ENCODE results near the gene KRT25.

DNA sequence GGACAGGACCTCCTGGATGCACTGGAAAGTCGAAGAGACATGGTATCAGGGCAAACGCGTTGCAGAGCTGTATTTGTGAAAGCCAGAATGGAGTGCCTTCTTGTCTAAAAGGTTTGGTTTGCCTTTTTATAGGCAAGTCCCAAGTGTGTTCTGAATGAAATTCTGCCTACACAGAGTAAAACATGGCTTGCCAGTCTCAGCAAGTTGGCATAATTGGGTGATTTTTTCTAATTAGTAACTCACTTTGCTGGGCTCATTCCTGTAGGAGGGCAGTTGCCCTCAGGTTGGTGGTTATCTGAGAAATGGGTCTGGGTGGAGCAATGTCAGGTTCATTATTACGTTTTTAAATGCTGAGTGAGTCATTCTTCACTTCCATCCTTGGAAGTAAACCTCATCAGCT is at the start of gene KRT25:
- TF ChIP-seq, protein P1, sequence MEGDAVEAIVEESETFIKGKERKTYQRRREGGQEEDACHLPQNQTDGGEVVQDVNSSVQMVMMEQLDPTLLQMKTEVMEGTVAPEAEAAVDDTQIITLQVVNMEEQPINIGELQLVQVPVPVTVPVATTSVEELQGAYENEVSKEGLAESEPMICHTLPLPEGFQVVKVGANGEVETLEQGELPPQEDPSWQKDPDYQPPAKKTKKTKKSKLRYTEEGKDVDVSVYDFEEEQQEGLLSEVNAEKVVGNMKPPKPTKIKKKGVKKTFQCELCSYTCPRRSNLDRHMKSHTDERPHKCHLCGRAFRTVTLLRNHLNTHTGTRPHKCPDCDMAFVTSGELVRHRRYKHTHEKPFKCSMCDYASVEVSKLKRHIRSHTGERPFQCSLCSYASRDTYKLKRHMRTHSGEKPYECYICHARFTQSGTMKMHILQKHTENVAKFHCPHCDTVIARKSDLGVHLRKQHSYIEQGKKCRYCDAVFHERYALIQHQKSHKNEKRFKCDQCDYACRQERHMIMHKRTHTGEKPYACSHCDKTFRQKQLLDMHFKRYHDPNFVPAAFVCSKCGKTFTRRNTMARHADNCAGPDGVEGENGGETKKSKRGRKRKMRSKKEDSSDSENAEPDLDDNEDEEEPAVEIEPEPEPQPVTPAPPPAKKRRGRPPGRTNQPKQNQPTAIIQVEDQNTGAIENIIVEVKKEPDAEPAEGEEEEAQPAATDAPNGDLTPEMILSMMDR (conservative IDR thresholded peaks at IDR 0.05; ENCODE audit: low read length), result no peak
- TF ChIP-seq EZH2phosphoT487 (IDR thresholded peaks at IDR 0.05; ENCODE audit: borderline replicate concordance, low read depth, low read length), result no peak
